ENCODE data around the gene DOP1B.
"Not testable (repeated sequence)": the region's sequence is repeated elsewhere in the genome, so short reads cannot be mapped to it uniquely, and the experiment has no call there.

DOP1B gene

GRCh38 chr21:36141513-36141925, 15.1 kb upstream of the DOP1B start:
- no peaks in the 10 kb centered on the region for H3K27me3 ChIP-seq (ENCODE audit: insufficient read depth, low read length)
- peak overlapping the region; percentile 26; the same call in 1 of the 2 replicates for H3K4me2 ChIP-seq (ENCODE audit: low read length)
- no peaks in the 10 kb centered on the region for H4K20me1 ChIP-seq (ENCODE audit: insufficient read depth, low read length)
- no peak overlapping the region for H2AFZ ChIP-seq (ENCODE audit: low read length)
- H3K27ac ChIP-seq (ENCODE audit: low read depth, low read length, poor library complexity, severe bottlenecking) = no peak overlapping the region
- no peaks in the 10 kb centered on the region for H3K9me2 ChIP-seq (ENCODE audit: low read depth, low read length)
- TF ChIP-seq EZH2 (IDR thresholded peaks at IDR 0.05; ENCODE audit: borderline replicate concordance, low read length) (no peak), CTCF (IDR thresholded peaks at IDR 0.05; ENCODE audit: low read length) (peak; percentile 96)
- H3K9ac ChIP-seq (ENCODE audit: low read length) = no peak overlapping the region
- H3K4me3 ChIP-seq (ENCODE audit: low read depth, low read length, poor library complexity, severe bottlenecking) = no peak overlapping the region
- H3F3A ChIP-seq (ENCODE audit: insufficient read depth, low read length) = no peaks in the 10 kb centered on the region
- no peaks in the 10 kb centered on the region for H3K9me3 ChIP-seq (ENCODE audit: low read length)
- H3K79me2 ChIP-seq (ENCODE audit: insufficient read depth, low read length) = no peaks in the 10 kb centered on the region
- H3K36me3 ChIP-seq (ENCODE audit: insufficient read depth, low read length) = no peaks in the 10 kb centered on the region
- H3K4me1 ChIP-seq (ENCODE audit: insufficient read depth, low read length, severe bottlenecking) = peaks cover 12% of the 10 kb centered on the region

GRCh38 chr21:36144233-36144632, 12.4 kb upstream of the DOP1B start:
- H3K36me3 ChIP-seq (ENCODE audit: insufficient read depth, low read length) = not testable (repeated sequence)

DNA sequence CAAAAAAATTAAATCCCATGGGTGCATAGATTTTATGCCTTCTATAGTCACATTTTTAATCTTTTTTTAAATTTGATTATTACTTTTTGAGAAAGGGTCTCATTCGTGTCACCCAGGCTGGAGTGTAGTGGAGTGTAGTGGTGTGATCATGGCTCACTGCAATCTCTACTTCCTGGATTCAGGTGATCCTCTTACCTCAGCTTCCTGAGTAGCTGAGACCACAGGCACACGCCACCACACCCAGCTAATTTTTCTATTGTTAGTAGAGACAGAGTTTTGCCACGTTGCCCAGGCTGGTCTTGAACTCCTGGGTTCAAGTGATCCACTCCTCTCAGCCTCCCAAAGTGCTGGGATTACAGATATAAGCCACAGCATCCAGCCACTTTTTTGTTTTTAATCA, 11.4 kb upstream of the DOP1B start:
- no peaks in the 10 kb centered on the region for H3K9me3 ChIP-seq (ENCODE audit: low read length)
- no peaks in the 10 kb centered on the region for H3F3A ChIP-seq (ENCODE audit: insufficient read depth, low read length)
- H3K9me2 ChIP-seq (ENCODE audit: low read depth, low read length) = no peaks in the 10 kb centered on the region
- TF ChIP-seq EZH2 (IDR thresholded peaks at IDR 0.05; ENCODE audit: borderline replicate concordance, low read length) = no peak
- no peak for TF ChIP-seq CTCF (IDR thresholded peaks at IDR 0.05; ENCODE audit: low read length)
- H3K79me2 ChIP-seq (ENCODE audit: insufficient read depth, low read length) = no peaks in the 10 kb centered on the region
- no peaks in the 10 kb centered on the region for H3K36me3 ChIP-seq (ENCODE audit: insufficient read depth, low read length)
- no peak overlapping the region for H3K9ac ChIP-seq (ENCODE audit: low read length)
- no peak overlapping the region for H3K27ac ChIP-seq (ENCODE audit: low read depth, low read length, poor library complexity, severe bottlenecking)
- H3K27me3 ChIP-seq (ENCODE audit: insufficient read depth, low read length) = no peaks in the 10 kb centered on the region
- H3K4me2 ChIP-seq (ENCODE audit: low read length) = no peak overlapping the region
- H3K4me1 ChIP-seq (ENCODE audit: insufficient read depth, low read length, severe bottlenecking) = peaks cover 12% of the 10 kb centered on the region
- no peak overlapping the region for H2AFZ ChIP-seq (ENCODE audit: low read length)
- no peak overlapping the region for H3K4me3 ChIP-seq (ENCODE audit: low read depth, low read length, poor library complexity, severe bottlenecking)
- H4K20me1 ChIP-seq (ENCODE audit: insufficient read depth, low read length) = no peaks in the 10 kb centered on the region

More at GRCh38 chr21:36144233-36144632, 12.4 kb upstream of the DOP1B start:
- not testable (repeated sequence) for H3K9ac ChIP-seq (ENCODE audit: low read length); H3K4me1 ChIP-seq (ENCODE audit: insufficient read depth, low read length, severe bottlenecking); H3K27ac ChIP-seq (ENCODE audit: low read depth, low read length, poor library complexity, severe bottlenecking); H3F3A ChIP-seq (ENCODE audit: insufficient read depth, low read length); H3K9me3 ChIP-seq (ENCODE audit: low read length); H3K79me2 ChIP-seq (ENCODE audit: insufficient read depth, low read length); H4K20me1 ChIP-seq (ENCODE audit: insufficient read depth, low read length); H3K4me3 ChIP-seq (ENCODE audit: low read depth, low read length, poor library complexity, severe bottlenecking); H3K9me2 ChIP-seq (ENCODE audit: low read depth, low read length); H2AFZ ChIP-seq (ENCODE audit: low read length); H3K27me3 ChIP-seq (ENCODE audit: insufficient read depth, low read length); H3K4me2 ChIP-seq (ENCODE audit: low read length)

DNA sequence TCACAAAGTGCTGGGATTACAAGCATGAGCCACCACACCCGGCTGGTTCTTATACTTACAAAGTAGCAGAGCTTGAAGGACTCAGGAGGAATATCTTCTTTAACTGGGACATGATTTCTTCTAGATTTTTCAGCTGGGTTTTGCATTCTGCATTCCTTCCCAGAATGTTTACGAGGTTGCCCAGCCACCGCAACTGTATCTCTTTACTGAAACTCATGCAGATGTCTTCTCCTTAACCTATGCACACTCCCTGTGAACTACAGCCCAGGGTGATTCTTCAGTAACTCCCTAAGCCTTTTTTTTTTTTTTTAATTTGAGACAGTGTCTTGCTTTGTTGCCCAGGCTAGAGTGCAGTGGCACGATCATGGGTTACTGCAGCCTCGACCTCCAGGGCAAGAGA, 8.7 kb upstream of the DOP1B start:
- Histone ChIP-seq H3K4me1 (ENCODE audit: insufficient read depth, low read length, severe bottlenecking) (peaks cover 12% of the 10 kb centered on the region), H2AFZ (ENCODE audit: low read length) (no peak overlapping the region), H4K20me1 (ENCODE audit: insufficient read depth, low read length) (no peaks in the 10 kb centered on the region), H3K9me3 (ENCODE audit: low read length) (no peaks in the 10 kb centered on the region), H3K27me3 (ENCODE audit: insufficient read depth, low read length) (no peaks in the 10 kb centered on the region), H3F3A (ENCODE audit: insufficient read depth, low read length) (no peaks in the 10 kb centered on the region), H3K27ac (ENCODE audit: low read depth, low read length, poor library complexity, severe bottlenecking) (no peak overlapping the region), H3K9me2 (ENCODE audit: low read depth, low read length) (no peaks in the 10 kb centered on the region), H3K36me3 (ENCODE audit: insufficient read depth, low read length) (no peaks in the 10 kb centered on the region), H3K4me2 (ENCODE audit: low read length) (no peak overlapping the region), H3K79me2 (ENCODE audit: insufficient read depth, low read length) (no peaks in the 10 kb centered on the region), H3K9ac (ENCODE audit: low read length) (no peak overlapping the region), H3K4me3 (ENCODE audit: low read depth, low read length, poor library complexity, severe bottlenecking) (no peak overlapping the region)
- TF ChIP-seq EZH2 (IDR thresholded peaks at IDR 0.05; ENCODE audit: borderline replicate concordance, low read length) (no peak), CTCF (IDR thresholded peaks at IDR 0.05; ENCODE audit: low read length) (no peak)
